HEK293 (cell line): ENCODE results near the gene TAF8.

Experiments used
- MEIS1 ChIP-seq: sonication (generic); formaldehyde crosslinking; IDR thresholded peaks from 2 replicates; pipeline ENCODE4 v1.8.1; 2022; ENCODE audit warnings: missing genetic modification reagents, mild to moderate bottlenecking, borderline replicate concordance
- OSR2 ChIP-seq: fragments of 450-650 bp; formaldehyde crosslinking; IDR thresholded peaks from 2 replicates; pipeline ENCODE4 v1.5.1; 2016; ENCODE audit warnings: missing biosample characterization, missing genetic modification characterization
- ZBTB8A ChIP-seq: fragments of 450-650 bp; formaldehyde crosslinking; IDR thresholded peaks from 2 replicates; pipeline ENCODE4 v1.5.1; 2016; ENCODE audit warnings: missing biosample characterization, missing genetic modification characterization
- ZEB2 ChIP-seq: fragments of 450-650 bp; formaldehyde crosslinking; IDR thresholded peaks from 2 replicates; pipeline ENCODE4 v1.5.1; 2016; ENCODE audit warnings: missing biosample characterization, missing genetic modification characterization
- ZFP3 ChIP-seq: fragments of 450-650 bp; formaldehyde crosslinking; IDR thresholded peaks from 2 replicates; pipeline ENCODE4 v1.5.1; 2016; ENCODE audit warnings: low read depth, missing biosample characterization, missing genetic modification characterization
- ZFP69B ChIP-seq: fragments of 450-650 bp; formaldehyde crosslinking; IDR thresholded peaks from 2 replicates; pipeline ENCODE4 v1.5.1; 2016; ENCODE audit warnings: missing biosample characterization, missing genetic modification characterization
- ZNF10 ChIP-seq: fragments of 450-650 bp; formaldehyde crosslinking; IDR thresholded peaks from 2 replicates; pipeline ENCODE4 v1.5.1; 2017; ENCODE audit warnings: missing biosample characterization, missing genetic modification characterization
- ZNF133 ChIP-seq: fragments of 450-650 bp; formaldehyde crosslinking; IDR thresholded peaks from 2 replicates; pipeline ENCODE4 v1.5.1; 2016; ENCODE audit warnings: missing biosample characterization, missing genetic modification characterization
- ZNF140 ChIP-seq: fragments of 450-650 bp; formaldehyde crosslinking; IDR thresholded peaks from 2 replicates; pipeline ENCODE4 v1.5.1; 2016; ENCODE audit warnings: missing biosample characterization, missing genetic modification characterization
- ZNF155 ChIP-seq: fragments of 450-650 bp; formaldehyde crosslinking; IDR thresholded peaks from 2 replicates; pipeline ENCODE4 v1.5.1; 2016; ENCODE audit warnings: missing biosample characterization, missing genetic modification characterization
- ZNF169 ChIP-seq: fragments of 450-650 bp; formaldehyde crosslinking; IDR thresholded peaks from 2 replicates; pipeline ENCODE4 v1.5.1; 2016; ENCODE audit warnings: missing biosample characterization, missing genetic modification characterization
- ZNF324 ChIP-seq: fragments of 450-650 bp; formaldehyde crosslinking; IDR thresholded peaks from 2 replicates; pipeline ENCODE4 v1.5.1; 2016; ENCODE audit warnings: missing biosample characterization, missing genetic modification characterization
- ZNF341 ChIP-seq: fragments of 450-650 bp; formaldehyde crosslinking; IDR thresholded peaks from 2 replicates; pipeline ENCODE4; 2016; ENCODE audit warnings: low read depth, missing biosample characterization, missing genetic modification characterization
- ZNF350 ChIP-seq: fragments of 450-650 bp; formaldehyde crosslinking; IDR thresholded peaks from 2 replicates; pipeline ENCODE4 v1.5.0; 2017; ENCODE audit warnings: missing biosample characterization, mild to moderate bottlenecking, missing genetic modification characterization
- ZNF391 ChIP-seq: fragments of 450-650 bp; formaldehyde crosslinking; IDR thresholded peaks from 2 replicates; pipeline ENCODE4 v1.5.1; 2016; ENCODE audit warnings: low read depth, missing biosample characterization, missing genetic modification characterization, borderline replicate concordance
- ZNF416 ChIP-seq: fragments of 450-650 bp; formaldehyde crosslinking; IDR thresholded peaks from 2 replicates; pipeline ENCODE4 v1.5.1; 2016; ENCODE audit warnings: missing biosample characterization, missing genetic modification characterization
- ZNF48 ChIP-seq: fragments of 450-650 bp; formaldehyde crosslinking; IDR thresholded peaks from 2 replicates; pipeline ENCODE4 v1.5.1; 2016; ENCODE audit warnings: missing biosample characterization, missing genetic modification characterization
- ZNF529 ChIP-seq: fragments of 450-650 bp; formaldehyde crosslinking; IDR thresholded peaks from 2 replicates; pipeline ENCODE4 v1.5.1; 2017; ENCODE audit warnings: missing genetic modification characterization, missing biosample characterization; ENCODE audit not compliant: insufficient replicate concordance
- ZNF544 ChIP-seq: fragments of 450-650 bp; formaldehyde crosslinking; IDR thresholded peaks from 2 replicates; pipeline ENCODE4 v1.5.0; 2017; ENCODE audit warnings: missing biosample characterization, missing genetic modification characterization
- ZNF561 ChIP-seq: fragments of 450-650 bp; IDR thresholded peaks from 2 replicates; pipeline ENCODE4 v1.5.1; 2018; ENCODE audit warnings: missing biosample characterization, missing genetic modification characterization, borderline replicate concordance
- ZNF621 ChIP-seq: fragments of 450-650 bp; formaldehyde crosslinking; IDR thresholded peaks from 2 replicates; pipeline ENCODE4 v1.5.1; 2017; ENCODE audit warnings: missing biosample characterization, missing genetic modification characterization
- ZNF624 ChIP-seq: fragments of 450-650 bp; formaldehyde crosslinking; IDR thresholded peaks from 2 replicates; pipeline ENCODE4 v1.5.1; 2017; ENCODE audit warnings: missing biosample characterization, missing genetic modification characterization
- ZNF629 ChIP-seq: fragments of 450-650 bp; formaldehyde crosslinking; IDR thresholded peaks from 2 replicates; pipeline ENCODE4 v1.5.1; 2017; ENCODE audit warnings: missing biosample characterization, missing genetic modification characterization
- ZNF776 ChIP-seq: fragments of 450-650 bp; formaldehyde crosslinking; IDR thresholded peaks from 2 replicates; pipeline ENCODE4 v1.5.0; 2017; ENCODE audit warnings: missing biosample characterization, missing genetic modification characterization, borderline replicate concordance
- ZNF785 ChIP-seq: fragments of 450-650 bp; formaldehyde crosslinking; IDR thresholded peaks from 2 replicates; pipeline ENCODE4 v1.5.1; 2016; ENCODE audit warnings: missing biosample characterization, missing genetic modification characterization
- ZNF837 ChIP-seq: fragments of 450-650 bp; formaldehyde crosslinking; IDR thresholded peaks from 2 replicates; pipeline ENCODE4 v1.5.1; 2016; ENCODE audit warnings: missing biosample characterization, missing genetic modification characterization
- ZSCAN30 ChIP-seq: fragments of 450-650 bp; IDR thresholded peaks from 2 replicates; pipeline ENCODE4 v1.5.1; 2018; ENCODE audit warnings: missing biosample characterization, mild to moderate bottlenecking, missing genetic modification characterization, moderate library complexity
- TF ChIP-seq, protein P1 (sequence below): fragments of 450-650 bp; formaldehyde crosslinking; IDR thresholded peaks from 2 replicates; pipeline ENCODE4 v1.5.1; 2016; ENCODE audit warnings: missing biosample characterization, missing genetic modification characterization
- TF ChIP-seq, protein P2 (sequence below): fragments of 450-650 bp; formaldehyde crosslinking; IDR thresholded peaks from 2 replicates; pipeline ENCODE4 v1.5.1; 2016; ENCODE audit warnings: missing biosample characterization, missing genetic modification characterization
- TF ChIP-seq, protein P3 (sequence below): fragments of 450-650 bp; formaldehyde crosslinking; IDR thresholded peaks from 2 replicates; pipeline ENCODE4 v1.5.1; 2016; ENCODE audit warnings: missing biosample characterization, missing genetic modification characterization, borderline replicate concordance
- TF ChIP-seq, protein P4 (sequence below): fragments of 450-650 bp; formaldehyde crosslinking; IDR thresholded peaks from 2 replicates; pipeline ENCODE4; 2016; ENCODE audit warnings: missing biosample characterization, missing genetic modification characterization
- TF ChIP-seq, protein P5 (sequence below): fragments of 450-650 bp; formaldehyde crosslinking; IDR thresholded peaks from 2 replicates; pipeline ENCODE4 v1.5.1; 2016; ENCODE audit warnings: missing biosample characterization, missing genetic modification characterization, low read depth

Gene TAF8

DNA sequence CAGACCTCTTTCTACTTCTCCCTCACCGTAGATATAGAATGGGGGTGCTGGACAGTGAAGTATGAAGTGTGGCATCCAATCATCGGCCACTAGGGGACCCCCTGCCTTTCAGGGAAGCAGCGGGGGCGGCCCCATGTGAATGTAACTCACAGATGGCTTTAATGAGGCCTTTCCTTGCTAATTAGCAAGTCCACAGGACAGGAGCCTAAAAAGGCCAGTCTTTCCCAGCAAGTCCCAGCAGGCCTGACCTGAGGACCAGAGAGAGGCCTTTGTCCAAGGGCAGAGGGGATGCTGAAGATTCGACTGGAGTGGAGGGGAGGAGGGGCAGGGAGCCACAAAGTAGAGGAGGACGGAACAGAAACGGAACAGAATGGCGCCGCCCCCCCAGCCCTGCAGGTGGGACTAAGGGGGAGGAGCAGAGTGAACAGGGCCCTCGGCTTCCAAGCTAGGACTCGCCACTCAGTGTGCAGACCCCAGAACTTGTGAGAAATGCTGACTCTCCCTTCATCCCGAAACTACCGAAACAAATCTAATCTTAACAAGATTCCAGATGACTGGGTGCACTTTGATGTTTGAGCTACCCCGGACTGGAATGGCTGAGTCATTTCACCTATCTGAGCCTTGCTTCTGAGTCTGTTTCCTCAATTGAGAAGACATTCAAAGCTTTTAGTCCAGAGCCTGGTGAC is 86.3 kb downstream of the TAF8 start (continued):
- TF ChIP-seq, protein P1, sequence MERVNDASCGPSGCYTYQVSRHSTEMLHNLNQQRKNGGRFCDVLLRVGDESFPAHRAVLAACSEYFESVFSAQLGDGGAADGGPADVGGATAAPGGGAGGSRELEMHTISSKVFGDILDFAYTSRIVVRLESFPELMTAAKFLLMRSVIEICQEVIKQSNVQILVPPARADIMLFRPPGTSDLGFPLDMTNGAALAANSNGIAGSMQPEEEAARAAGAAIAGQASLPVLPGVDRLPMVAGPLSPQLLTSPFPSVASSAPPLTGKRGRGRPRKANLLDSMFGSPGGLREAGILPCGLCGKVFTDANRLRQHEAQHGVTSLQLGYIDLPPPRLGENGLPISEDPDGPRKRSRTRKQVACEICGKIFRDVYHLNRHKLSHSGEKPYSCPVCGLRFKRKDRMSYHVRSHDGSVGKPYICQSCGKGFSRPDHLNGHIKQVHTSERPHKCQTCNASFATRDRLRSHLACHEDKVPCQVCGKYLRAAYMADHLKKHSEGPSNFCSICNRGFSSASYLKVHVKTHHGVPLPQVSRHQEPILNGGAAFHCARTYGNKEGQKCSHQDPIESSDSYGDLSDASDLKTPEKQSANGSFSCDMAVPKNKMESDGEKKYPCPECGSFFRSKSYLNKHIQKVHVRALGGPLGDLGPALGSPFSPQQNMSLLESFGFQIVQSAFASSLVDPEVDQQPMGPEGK (tag by site-specific recombination) = peak; percentile 72
- TF ChIP-seq ZNF155 = no peak
- no peak for TF ChIP-seq ZNF624 (tag by site-specific recombination)
- no peak for TF ChIP-seq ZNF529 (tag by site-specific recombination)
- TF ChIP-seq ZSCAN30 (tag by site-specific recombination) = 0 out of 2 replicates have a peak, but pooled peaks have one; percentile 30
- no peak for TF ChIP-seq ZNF391 (tag by site-specific recombination)
- no peak for TF ChIP-seq ZNF837 (tag by site-specific recombination)
- TF ChIP-seq ZEB2 = peak; percentile 63
- TF ChIP-seq ZFP3 = no peak
- no peak for TF ChIP-seq ZNF785 (tag by site-specific recombination)
- no peak for TF ChIP-seq ZNF169
- no peak for TF ChIP-seq MEIS1 (CRISPR knock-in tag)
- no peak for TF ChIP-seq ZNF350 (tag by site-specific recombination)
- TF ChIP-seq, protein P2, sequence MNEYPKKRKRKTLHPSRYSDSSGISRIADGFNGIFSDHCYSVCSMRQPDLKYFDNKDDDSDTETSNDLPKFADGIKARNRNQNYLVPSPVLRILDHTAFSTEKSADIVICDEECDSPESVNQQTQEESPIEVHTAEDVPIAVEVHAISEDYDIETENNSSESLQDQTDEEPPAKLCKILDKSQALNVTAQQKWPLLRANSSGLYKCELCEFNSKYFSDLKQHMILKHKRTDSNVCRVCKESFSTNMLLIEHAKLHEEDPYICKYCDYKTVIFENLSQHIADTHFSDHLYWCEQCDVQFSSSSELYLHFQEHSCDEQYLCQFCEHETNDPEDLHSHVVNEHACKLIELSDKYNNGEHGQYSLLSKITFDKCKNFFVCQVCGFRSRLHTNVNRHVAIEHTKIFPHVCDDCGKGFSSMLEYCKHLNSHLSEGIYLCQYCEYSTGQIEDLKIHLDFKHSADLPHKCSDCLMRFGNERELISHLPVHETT (tag by site-specific recombination) = peak; percentile 48; the same call in 1 of the 2 replicates
- no peak for TF ChIP-seq ZNF776 (tag by site-specific recombination)
- 0 out of 2 replicates have a peak, but pooled peaks have one; percentile 20 for TF ChIP-seq ZNF324 (tag by site-specific recombination)
- no peak for TF ChIP-seq ZNF416
- TF ChIP-seq ZNF10 (tag by site-specific recombination) = 0 out of 2 replicates have a peak, but pooled peaks have one; percentile 22
- TF ChIP-seq OSR2 (tag by site-specific recombination) = peak; percentile 58; the same call in 1 of the 2 replicates
- no peak for TF ChIP-seq ZNF544 (tag by site-specific recombination)
- TF ChIP-seq, protein P3, sequence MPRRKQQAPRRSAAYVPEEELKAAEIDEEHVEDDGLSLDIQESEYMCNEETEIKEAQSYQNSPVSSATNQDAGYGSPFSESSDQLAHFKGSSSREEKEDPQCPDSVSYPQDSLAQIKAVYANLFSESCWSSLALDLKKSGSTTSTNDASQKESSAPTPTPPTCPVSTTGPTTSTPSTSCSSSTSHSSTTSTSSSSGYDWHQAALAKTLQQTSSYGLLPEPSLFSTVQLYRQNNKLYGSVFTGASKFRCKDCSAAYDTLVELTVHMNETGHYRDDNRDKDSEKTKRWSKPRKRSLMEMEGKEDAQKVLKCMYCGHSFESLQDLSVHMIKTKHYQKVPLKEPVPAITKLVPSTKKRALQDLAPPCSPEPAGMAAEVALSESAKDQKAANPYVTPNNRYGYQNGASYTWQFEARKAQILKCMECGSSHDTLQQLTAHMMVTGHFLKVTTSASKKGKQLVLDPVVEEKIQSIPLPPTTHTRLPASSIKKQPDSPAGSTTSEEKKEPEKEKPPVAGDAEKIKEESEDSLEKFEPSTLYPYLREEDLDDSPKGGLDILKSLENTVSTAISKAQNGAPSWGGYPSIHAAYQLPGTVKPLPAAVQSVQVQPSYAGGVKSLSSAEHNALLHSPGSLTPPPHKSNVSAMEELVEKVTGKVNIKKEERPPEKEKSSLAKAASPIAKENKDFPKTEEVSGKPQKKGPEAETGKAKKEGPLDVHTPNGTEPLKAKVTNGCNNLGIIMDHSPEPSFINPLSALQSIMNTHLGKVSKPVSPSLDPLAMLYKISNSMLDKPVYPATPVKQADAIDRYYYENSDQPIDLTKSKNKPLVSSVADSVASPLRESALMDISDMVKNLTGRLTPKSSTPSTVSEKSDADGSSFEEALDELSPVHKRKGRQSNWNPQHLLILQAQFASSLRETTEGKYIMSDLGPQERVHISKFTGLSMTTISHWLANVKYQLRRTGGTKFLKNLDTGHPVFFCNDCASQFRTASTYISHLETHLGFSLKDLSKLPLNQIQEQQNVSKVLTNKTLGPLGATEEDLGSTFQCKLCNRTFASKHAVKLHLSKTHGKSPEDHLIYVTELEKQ (tag by site-specific recombination) = no peak
- TF ChIP-seq ZNF341 (tag by site-specific recombination) = peak; percentile 77
- TF ChIP-seq ZNF140 (tag by site-specific recombination) = no peak
- TF ChIP-seq ZNF629 = 0 out of 2 replicates have a peak, but pooled peaks have one; percentile 12
- no peak for TF ChIP-seq ZNF133 (tag by site-specific recombination)
- TF ChIP-seq, protein P4, sequence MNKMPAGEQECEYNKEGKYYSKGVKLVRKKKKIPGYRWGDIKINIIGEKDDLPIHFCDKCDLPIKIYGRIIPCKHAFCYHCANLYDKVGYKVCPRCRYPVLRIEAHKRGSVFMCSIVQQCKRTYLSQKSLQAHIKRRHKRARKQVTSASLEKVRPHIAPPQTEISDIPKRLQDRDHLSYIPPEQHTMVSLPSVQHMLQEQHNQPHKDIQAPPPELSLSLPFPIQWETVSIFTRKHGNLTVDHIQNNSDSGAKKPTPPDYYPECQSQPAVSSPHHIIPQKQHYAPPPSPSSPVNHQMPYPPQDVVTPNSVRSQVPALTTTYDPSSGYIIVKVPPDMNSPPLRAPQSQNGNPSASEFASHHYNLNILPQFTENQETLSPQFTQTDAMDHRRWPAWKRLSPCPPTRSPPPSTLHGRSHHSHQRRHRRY (tag by site-specific recombination) = no peak
- no peak for TF ChIP-seq ZNF621
- no peak; the same call in 1 of the 2 replicates for TF ChIP-seq ZBTB8A (tag by site-specific recombination)
- no peak for TF ChIP-seq ZNF48 (tag by site-specific recombination)
- TF ChIP-seq, protein P5, sequence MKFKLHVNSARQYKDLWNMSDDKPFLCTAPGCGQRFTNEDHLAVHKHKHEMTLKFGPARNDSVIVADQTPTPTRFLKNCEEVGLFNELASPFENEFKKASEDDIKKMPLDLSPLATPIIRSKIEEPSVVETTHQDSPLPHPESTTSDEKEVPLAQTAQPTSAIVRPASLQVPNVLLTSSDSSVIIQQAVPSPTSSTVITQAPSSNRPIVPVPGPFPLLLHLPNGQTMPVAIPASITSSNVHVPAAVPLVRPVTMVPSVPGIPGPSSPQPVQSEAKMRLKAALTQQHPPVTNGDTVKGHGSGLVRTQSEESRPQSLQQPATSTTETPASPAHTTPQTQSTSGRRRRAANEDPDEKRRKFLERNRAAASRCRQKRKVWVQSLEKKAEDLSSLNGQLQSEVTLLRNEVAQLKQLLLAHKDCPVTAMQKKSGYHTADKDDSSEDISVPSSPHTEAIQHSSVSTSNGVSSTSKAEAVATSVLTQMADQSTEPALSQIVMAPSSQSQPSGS (tag by site-specific recombination) = no peak
- no peak for TF ChIP-seq ZFP69B (tag by site-specific recombination)
- TF ChIP-seq ZNF561 (tag by site-specific recombination) = peak; percentile 96
